Endothelial cell of hepatic sinusoid (primary cell): ENCODE measurements around the gene MIDN.

Source experiments
- in situ Hi-C: cut with HindIII; loops from 2 replicates; pipeline ENCODE4 v1.10.0; 2017; ENCODE audit warnings: low sequenced_read_pairs

The MIDN gene

DNA sequence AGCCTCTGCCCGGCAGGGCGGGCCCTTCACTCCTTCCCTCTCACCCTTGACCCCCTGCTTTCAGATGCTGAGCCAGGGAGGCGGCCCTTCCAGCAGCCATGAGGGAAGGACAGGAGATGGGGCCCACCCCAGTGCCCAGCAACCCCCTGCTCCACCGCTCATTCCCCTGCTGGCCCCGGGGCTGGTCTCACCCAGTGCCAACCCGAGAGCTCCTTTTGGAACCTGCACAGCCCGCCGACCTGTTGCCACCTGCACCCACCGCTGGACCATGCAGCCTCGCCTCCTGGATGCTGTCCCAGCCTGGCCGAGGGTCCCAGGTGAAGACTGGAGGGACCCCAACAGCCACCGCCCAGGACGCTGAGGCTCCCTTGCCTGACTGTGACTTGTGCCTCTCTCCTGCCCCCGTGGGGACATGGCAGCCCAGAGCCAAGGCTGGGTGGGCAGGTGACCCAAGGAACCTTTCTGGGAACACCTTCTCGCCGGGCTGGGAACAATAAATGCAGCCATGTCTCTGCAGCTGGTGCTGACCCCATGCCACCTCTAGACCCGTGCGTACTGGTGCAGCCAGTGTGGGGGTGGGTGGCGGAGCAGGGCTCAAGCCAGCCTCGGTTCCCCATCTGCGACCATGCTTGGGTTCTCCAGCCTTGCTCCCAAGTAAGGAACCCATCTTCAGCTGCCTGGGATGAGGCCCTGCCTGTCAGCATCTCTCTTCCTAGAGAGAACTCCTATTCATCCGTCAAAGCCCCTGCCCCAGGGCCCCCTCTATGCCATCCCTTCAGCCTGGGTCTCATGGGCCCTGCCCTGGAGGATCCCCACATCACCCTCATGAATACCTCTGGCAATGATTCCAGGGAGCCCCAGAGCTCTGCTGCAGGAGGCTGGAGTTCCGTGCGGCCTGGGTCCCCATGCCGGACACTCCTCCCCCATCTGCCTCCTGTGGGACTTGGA, 30.6 kb downstream of the MIDN start:
- in situ Hi-C loops = no loop called here

- in situ Hi-C loops = loop anchor here (5.0 kb wide), 4 partner anchors 42 to 192 kb away; no protein-coding TSS in a partner anchor
Observed at GRCh38 chr19:1279782-1280341, 31.5 kb downstream of the MIDN start.

- in situ Hi-C loops = loop anchor here (5.0 kb wide), 4 partner anchors 41 to 191 kb away; no protein-coding TSS in a partner anchor
Observed at GRCh38 chr19:1280636-1281568, 32.5 kb downstream of the MIDN start.

GRCh38 chr19:1281569-1282287, 33.3 kb downstream of the MIDN start:
- in situ Hi-C loops = loop anchor here (5.0 kb wide), 4 partner anchors 41 to 191 kb away; no protein-coding TSS in a partner anchor

DNA sequence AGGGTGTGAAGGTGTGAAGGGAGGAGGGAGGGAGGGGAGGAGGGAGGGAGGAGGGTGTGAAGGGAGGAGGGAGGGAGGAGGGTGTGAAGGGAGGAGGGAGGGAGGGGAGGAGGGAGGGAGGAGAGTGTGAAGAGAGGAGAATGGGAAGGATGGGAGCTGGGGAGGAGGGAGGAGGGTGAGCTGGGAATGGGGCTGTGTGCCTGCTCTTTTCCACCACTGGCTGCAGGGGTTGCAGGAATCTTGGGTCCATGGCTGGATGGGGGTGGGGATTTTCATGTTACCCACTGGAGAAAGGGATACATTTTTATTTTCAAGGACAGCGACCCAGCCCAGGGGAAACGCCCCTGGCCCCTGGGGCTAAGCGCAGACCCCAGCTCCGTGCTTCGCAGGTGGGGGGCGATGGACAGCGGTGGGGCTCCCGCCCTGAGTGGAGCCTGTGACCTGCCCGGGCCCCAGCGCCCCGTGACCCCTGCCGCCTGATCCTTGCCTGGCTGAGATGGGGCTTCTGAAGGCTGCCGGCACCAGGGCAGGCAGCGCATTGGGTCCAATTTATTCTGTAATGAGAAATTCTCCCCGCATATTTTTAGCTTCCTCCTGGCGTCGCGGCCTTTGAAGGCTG, 34.3 kb downstream of the MIDN start:
- in situ Hi-C loops = loop anchor here (5.0 kb wide), 4 partner anchors 40 to 190 kb away; no protein-coding TSS in a partner anchor

- in situ Hi-C loops = loop anchor here (5.0 kb wide), 4 partner anchors 39 to 189 kb away; no protein-coding TSS in a partner anchor
Observed at GRCh38 chr19:1283207-1283916, 35.0 kb downstream of the MIDN start.

DNA sequence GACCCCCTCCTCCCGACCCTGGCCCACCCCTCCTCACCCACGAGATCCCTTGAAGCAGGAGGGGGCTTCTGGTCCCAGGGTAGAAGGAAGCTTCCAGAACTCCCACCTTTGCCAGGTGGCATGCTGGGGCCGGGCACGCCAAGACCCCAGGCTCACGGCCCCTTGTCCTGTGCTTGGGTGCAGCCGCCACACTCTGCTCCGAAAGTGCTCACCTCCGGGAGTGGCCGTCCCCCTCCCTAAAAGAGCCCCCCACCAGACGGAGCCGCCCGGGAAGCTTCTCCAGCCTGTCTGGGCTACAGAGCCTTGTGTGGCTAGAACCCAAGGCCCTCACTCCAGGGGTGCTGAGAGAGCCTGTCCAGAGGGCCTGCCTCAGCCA, 35.5 kb downstream of the MIDN start:
- in situ Hi-C loops = loop anchor here (5.0 kb wide), 4 partner anchors 38 to 188 kb away; no protein-coding TSS in a partner anchor

DNA sequence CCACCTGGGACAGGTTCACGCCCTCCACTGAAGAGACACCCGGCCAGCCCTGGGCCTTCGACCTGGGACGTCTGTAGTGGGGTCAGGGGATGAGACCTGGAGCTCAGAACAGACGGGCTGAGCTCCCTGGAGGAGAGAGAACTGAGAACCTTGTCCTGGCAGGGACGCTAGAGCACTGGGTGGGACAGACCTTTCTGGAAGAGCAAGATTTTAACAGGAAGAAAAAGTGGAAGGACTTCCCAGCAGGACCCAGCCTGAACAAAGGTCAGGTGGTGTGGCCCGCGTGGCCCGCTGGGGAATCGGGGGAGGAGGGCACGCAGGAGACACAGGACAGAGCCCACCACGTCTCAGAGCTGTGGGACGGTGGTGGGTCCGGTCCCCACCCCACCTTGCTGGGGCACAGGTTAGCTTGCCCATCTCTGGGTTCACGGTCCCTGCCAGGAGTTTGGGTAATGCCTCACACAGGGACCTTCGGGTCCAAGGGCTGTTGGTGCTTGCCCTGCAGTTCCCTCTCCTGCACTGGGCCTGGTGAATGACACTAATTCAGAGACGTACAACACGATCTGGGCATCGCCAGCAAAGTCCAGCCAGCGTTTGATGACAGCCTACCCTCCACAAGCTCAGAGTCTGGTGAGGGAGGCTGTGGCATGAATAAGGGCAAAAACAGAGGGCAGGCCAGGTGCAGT, 36.1 kb downstream of the MIDN start:
- in situ Hi-C loops = loop anchor here (5.0 kb wide), 4 partner anchors 38 to 188 kb away; no protein-coding TSS in a partner anchor

DNA sequence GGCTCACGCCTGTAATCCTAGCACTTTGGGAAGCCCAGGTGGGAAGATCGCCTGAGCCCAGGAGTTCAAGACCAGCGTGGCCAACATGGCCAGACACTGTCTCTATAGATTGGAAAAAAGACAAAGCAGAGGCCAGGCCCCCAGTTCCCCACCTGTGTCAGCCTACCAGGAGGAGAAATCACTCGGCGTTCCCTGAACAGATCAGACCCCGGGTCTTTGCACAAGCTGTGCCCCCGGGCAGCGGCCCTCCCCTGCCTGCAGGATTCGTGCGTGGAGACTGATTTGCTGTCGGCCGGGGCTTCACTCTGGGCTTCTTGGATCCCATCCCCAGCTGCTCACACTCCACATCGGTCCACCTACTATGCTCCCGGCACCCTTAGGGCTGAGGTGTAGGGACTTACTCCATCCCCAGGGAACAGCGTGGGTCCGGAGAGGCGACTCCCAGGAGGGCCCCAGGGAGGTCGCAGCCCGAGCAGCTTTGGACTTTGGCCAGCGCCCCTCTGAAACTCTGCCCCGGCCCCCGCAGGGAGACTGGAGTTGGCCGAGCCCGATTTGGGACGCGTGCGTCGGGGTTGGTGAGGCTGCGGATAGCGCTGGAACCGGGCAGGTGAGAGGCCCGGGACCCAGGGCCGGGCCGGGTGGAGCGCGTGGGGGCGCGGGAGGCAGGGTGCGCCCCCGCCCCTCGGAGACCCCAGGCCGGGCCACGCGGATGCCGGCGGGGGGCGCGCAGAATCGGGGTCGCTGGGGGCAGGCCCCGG, 36.8 kb downstream of the MIDN start:
- in situ Hi-C loops = loop anchor here (5.0 kb wide), 4 partner anchors 37 to 187 kb away; no protein-coding TSS in a partner anchor

- in situ Hi-C loops = no loop called here
Observed at GRCh38 chr19:1285737-1286360, 37.5 kb downstream of the MIDN start, which contains the start of gene EFNA2. Gene EFNA2 (plus strand): TSS chr19:1285873. CDS start chr19:1286169, 296 bp downstream.

DNA sequence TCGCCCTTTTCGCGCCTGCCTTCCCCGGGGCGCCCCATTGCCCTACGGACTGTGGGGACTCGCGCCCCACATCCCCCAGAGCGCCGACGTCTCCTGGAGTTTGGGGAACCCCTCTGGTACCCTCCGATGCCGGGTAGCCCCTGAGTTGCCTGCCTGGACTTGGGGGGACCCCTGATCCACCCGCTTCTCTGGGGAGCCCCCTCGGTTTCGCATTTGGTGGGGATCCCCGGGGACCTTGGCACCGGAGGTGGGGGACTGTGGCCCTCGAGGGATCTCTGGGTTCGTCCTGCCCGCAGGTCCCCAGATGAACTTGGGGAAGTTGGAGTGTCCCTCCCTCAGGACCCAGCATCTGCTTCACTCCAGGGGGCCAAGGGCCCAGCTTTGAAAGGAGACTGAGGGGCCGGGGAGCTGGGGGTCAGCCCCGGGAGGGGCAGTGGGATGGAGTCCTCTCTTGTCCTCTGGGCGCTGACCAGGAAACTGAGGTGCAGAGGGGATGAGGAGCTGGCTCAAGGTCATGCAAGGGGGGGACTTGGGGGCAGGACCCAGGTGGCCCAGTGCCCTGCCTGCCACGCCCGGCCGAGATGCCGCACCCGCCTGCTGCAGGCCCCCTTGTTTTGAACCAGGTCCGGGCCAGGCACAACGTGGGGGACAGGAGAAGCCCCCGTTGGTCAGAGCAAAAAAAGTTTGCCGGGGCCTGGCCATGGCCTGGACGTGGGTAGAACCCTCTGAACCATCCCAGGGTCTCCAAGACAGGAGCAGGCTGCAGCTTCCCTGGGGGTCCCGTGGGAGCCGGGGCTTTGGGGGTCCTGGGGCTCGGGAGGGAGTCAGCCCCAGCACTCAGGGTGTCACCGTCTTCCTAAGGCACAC, 38.3 kb downstream of the MIDN start:
- in situ Hi-C loops = no loop called here

GRCh38 chr19:1287354-1288225, 39.2 kb downstream of the MIDN start:
- in situ Hi-C loops = no loop called here

GRCh38 chr19:1288226-1288612, 39.8 kb downstream of the MIDN start:
- in situ Hi-C loops = no loop called here

DNA sequence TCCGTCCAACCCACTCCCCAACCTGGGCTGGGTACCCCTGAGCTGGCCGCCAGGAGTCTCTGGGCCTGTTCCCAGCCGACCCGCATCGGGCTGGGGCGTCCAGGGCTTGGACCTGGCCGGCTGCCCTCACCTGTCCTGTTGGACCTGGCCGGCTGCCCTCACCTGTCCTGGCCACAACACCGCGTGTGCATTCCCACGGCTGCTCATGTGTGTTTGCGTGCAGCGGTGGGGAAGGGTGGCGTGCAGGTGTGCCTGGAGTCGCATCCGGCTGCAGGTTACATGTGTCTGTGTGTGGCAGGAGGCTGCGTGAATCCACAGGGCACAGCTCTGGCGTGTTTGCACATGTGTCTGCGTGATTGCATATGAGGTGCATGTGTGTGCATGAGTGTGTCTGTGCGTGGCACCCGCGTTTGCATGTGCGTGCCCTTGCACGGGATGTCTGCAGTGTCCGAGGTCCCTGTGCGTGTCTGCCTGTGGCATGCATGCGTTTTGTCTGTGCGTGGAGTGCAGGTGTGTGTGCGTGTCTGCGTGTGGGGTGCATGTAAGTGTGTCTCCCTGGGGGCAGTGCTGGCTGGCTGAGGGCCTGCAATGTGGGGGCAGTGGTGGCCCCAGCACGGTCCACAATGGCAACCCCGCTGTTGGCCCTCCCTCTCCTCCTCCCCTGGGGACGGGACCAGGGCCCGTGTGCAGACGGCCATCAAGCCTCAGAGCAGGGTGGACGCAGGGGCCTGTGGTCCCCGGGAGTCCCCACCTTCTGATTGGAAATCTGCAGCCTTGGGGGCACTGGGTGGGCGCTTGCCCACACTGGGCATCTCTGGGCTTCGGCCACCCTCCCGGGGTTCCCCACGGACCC, 40.7 kb downstream of the MIDN start:
- in situ Hi-C loops = no loop called here
